A549 (cell line): ENCODE data around the gene TAT.

Experiments
- CTCF ChIP-seq: fragments of >200 bp; sonication (Bioruptor Twin); formaldehyde crosslinking; IDR thresholded peaks from 3 replicates; pipeline ENCODE4 v1.5.1; 2016
- POLR2A ChIP-seq: IDR thresholded peaks from 2 replicates; pipeline ENCODE4 v1.6.1; 2012; ENCODE audit warnings: mild to moderate bottlenecking, low read length

DNA sequence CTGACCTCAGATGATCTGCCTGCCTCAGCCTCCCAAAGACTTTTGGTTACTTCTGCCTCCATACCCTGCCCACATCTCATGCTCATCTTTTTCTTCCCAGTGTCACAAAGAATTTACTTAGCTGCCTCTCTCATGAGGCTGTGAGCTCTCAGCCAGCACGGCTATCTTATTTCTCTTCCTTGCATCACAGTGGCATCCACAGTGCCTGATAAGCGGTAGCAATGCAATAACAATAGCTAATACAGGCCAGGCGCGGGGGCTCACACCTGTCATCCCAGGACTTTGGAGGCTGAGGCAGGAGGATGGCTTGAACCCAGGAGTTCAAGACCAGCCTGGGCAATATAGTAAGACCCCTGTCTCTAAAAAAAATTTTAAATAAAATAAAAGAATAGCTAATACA lies 33.6 kb upstream of the TAT start:
- TF ChIP-seq CTCF = no peak
- no peak for TF ChIP-seq POLR2A
